COLO829 (cell line): Measurements from ENCODE around the gene GPR183.
A peak's percentile ranks its signal among the peaks of the same experiment; 100 is the strongest.

ENCODE experiments used
- DNase-seq: peaks from one replicate; pipeline ENCODE4 v3.0.0; 2012; ENCODE audit warnings: low spot score

The GPR183 gene, protein sequence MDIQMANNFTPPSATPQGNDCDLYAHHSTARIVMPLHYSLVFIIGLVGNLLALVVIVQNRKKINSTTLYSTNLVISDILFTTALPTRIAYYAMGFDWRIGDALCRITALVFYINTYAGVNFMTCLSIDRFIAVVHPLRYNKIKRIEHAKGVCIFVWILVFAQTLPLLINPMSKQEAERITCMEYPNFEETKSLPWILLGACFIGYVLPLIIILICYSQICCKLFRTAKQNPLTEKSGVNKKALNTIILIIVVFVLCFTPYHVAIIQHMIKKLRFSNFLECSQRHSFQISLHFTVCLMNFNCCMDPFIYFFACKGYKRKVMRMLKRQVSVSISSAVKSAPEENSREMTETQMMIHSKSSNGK

DNA sequence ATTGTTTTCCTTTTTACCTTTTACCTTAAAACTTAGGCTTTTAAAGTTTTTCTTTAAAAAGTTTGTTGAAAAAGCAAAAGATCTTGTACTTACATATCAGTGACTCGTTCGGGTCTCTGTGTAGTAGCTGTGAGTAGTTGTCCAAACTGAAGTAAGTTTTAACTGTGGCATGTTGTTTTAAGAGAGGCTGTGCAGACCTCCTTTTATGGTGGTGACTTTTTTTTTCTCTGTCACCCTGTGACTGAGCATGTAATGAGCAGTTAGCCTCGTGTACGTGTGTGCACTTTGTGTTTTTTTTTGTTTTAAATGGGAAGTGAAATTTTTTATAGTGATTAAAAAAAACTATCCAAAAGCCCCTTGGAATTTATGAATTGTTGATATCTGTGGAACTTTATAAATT, at the start of gene GPR183:
Gene GPR183, minus strand, starts transcription at position 153 of the 400 bp plus-strand sequence. CDS start 11,254 bp downstream, outside the sequence.
- DNase-seq = no peak

GRCh38 chr13:99356262-99357091, 49.3 kb upstream of the GPR183 start:
- peak; percentile 4 for DNase-seq

- no peak for DNase-seq
Observed at GRCh38 chr13:99356012-99356261, 48.7 kb upstream of the GPR183 start.

DNA sequence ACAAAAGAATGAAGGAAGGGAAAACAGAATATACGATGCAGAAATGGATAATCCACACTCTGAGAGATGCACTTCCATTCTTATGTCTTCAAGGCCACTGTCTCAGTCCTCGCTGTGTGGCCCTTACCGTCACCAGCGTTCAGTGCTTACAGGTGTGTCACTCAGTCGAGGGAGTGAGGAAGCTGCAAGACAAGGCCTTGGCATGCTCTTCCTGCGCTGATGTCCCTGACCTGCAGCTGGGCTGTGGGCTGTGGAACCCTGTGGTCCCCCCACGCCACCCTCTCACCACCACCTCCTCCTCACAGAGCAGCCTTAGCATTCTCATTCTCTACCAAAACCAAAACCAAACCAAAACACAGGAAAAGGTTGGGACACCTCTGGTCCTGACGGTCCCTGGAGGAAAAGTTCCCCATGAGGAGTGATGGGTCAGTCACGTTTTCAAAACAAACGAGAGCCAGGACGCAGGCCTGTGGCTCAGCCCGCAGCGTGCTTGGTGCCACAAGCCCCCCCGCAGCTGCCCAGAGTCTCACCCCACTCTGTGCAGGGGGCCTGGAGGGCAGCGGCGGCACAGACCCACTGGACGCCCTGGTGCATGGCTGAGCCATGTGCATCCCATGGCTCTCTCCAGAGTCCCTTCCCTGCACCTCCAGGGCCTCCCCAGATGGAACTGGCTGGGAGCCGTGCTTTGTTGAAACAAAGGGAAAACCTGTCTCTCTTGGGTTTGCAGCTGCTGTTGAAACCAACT, 48.2 kb upstream of the GPR183 start:
- DNase-seq = no peak

GRCh38 chr13:99354371-99354951, 47.3 kb upstream of the GPR183 start:
- no peak for DNase-seq

- DNase-seq = no peak
Observed at GRCh38 chr13:99353836-99354235, 46.6 kb upstream of the GPR183 start.

GRCh38 chr13:99353246-99353600, 46.0 kb upstream of the GPR183 start:
- no peak for DNase-seq

DNA sequence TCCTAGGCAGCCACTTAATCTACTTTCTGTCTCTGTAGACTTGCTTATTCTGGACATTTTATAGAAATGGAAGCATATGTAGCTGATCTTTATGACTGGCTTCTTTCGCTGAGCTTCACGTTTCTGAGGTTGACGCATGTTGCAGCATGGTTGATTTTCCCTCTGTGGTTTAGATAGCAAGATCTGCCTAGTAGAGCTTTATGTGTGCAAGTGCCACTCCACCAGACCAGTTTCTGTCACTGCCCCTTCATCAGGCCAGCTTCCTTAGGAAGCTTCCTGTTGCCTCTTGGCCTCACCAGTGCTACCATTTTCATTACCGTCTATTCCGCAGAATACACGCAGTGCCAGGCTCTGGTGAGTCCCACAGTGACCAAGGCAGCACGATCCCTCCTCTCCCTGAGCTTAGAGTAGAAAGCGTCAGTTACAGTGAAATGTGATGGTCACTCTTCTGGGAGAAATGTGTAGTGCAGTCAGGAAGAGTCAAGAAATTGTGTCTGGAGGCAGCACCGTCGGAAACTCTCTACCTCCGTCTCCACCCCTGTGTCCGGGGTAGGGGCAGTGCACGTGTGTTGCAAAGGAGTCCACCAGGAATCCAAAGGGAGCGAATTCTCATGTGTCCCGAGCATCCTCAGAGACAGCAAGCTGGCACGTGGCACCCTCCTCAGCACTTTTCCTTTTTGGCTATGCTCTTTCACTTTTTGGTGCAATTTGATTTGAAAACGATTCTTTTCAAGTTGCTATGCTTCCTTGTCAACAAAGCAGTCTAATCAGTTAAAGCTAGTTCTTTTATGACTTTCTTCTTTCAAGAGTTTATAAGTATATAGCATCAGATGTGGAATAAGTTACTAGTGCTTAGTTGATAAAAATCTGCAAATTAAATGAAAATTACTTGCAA, 45.4 kb upstream of the GPR183 start:
- DNase-seq = no peak

- DNase-seq = no peak
Observed at GRCh38 chr13:99351772-99352171, 44.6 kb upstream of the GPR183 start.

DNA sequence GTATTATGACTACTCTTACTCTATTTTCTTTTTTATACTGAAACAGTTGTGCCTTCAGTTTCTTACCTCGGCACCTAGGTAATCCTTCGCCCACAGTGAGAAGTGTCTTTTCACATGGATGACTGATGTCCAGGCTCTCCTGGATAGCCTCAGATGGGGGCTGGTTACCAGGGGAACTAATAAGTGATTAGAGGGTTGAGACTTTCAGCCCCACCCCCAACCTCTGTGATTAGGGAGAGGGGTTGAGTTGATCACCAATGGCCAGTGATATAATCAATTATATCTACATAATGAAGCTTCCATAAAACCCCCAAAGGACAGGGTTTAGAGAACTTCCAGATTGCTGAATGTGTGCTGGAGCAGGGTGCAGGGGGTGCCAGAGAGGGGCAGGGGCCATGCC, 43.0 kb upstream of the GPR183 start:
- no peak for DNase-seq

DNA sequence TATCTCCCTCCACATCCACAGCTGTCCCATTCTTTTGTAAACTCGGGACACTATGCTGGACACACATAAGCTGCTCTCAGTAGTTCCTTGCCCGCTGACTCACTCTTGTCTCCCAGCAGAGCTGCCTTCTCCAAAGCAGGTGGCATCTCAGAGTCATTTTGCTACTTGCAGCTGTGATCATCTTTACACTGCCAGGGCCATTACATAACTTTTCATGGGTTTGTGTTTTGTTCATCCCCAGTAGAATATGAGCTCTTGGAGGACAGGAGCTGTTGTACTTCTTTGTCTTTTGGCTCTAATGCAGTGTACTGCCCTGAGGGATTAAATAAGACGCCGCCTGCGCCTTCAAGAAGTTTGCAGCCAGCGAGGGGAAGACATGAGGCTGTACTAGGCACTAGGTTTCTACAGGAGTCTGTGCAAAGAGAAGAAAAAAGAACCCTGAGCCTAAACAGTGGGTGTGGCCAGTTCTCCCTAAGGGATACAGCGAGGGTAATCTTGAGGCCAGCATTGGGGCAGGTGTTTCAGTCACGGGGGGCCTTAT, 40.8 kb upstream of the GPR183 start:
- DNase-seq = no peak

DNA sequence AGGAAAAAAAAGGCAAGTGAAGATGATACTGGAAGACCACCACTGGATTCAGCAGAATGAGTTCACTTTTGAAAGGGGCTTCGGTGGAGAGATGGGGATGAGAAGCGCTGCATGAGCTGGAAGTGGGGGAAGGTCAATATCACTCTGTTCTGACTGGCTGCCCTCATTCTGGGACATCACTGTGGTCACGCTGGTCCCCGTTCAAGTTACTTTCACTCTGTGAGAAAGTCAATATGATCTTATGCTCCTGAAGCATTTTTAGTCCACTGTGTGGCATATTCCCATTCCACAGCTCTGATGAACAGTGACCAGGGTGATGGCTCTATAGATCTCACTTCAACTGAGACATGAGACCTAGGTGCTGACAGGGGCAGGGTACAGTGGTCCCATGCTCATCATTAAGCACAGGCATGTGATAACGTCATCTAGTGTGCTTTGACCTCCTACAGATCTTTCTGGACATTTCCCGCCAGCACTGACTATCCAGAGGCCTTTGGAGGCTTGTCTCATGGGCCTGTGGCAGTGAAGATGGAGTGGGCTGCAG, 40.2 kb upstream of the GPR183 start:
- no peak for DNase-seq

- no peak for DNase-seq
Observed at GRCh38 chr13:99346335-99347042, 39.3 kb upstream of the GPR183 start.

DNA sequence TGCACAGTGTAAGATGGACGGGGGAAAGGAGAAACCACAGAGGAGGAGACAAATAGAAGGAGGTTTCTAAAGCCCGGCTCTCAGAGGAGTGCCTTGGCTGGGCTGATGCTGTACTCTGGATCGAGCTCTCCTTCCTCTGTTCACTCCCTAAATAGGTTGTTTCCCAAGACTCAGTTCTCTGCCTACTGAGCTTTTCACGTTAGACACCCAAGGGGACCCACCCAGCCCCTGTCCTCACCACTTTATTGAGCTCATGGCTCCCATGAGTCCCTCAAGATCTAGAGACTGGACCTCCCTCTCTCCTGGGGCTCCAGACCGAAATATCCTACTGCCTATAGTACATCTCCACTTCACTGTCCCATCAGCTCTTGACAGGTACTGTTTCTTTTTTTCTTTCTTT, 38.1 kb upstream of the GPR183 start:
- no peak for DNase-seq

GRCh38 chr13:99344610-99345208, 37.5 kb upstream of the GPR183 start:
- DNase-seq = no peak

- DNase-seq = no peak
Observed at GRCh38 chr13:99342723-99343315, 35.6 kb upstream of the GPR183 start.

DNA sequence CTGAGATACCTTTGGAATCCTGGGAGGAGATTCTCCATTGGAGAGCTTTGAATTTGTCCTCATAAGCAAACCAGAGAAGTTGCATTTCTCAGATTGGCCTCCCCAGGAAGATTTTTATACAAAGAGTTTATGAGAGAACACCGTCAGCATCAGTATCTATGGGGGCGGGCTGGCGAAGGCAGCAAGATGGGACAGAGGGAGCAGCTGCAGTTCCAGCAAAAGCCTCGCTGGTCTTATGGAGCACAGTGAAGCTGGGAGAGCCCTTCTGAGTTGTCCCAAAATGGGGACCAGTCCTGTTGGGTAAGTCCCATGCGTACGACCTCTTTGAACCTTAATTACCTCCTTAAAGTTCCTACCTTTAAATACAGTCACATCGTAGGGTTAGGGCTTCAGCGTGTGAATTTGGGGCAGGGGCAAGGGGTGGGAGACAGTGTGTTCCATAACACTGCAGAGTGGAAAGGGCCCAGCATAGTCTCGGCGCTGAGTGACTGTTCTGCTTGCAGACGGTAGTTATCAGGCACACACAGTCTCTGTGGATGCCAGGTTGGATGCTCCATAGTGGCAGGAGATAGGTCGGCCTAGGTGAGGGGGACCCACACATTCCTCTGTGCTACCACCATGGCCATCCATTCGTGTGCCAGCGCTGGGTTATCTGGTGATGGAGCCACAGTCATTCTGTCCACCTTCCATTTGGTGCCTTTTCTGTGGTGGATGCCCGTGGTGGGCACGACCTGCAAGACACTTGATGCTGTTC, 34.9 kb upstream of the GPR183 start:
- no peak for DNase-seq

GRCh38 chr13:99340638-99341037, 33.4 kb upstream of the GPR183 start:
- DNase-seq = no peak
